HG02870 (cell line): Measurements from ENCODE around the gene MXD3.
"Not testable (repeated sequence)": the region's sequence is repeated elsewhere in the genome, so short reads cannot be mapped to it uniquely, and the experiment has no call there.

Source experiments
- ATAC-seq: cut with Tn5 transposase; IDR thresholded peaks from one replicate; pipeline ENCODE4 v1.9.1; 2021; ENCODE audit warnings: mild to moderate bottlenecking, moderate library complexity; ENCODE audit not compliant: unreplicated experiment

The MXD3 gene

GRCh38 chr5:177343777-177344176 is 32.1 kb upstream of the MXD3 start:
- ATAC-seq, result no peak

DNA sequence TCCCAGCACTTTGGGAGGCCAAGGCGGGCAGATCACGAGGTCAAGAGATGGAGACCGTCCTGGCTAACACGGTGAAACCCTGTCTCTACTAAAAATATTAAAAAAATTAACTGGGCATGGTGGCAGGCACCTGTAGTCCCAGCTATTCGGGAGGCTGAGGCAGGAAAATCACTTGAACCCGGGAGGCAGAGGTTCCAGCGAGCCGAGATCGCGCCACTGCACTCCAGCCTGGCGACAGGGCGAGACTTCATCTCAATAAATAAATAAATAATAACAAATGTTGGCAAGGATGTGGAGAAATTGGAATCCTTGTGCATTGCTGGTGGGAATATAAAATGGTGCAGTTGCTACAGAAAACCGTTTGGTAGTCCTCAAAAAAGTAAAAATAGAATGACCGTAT is 31.3 kb upstream of the MXD3 start:
- ATAC-seq, result not testable (repeated sequence)

DNA sequence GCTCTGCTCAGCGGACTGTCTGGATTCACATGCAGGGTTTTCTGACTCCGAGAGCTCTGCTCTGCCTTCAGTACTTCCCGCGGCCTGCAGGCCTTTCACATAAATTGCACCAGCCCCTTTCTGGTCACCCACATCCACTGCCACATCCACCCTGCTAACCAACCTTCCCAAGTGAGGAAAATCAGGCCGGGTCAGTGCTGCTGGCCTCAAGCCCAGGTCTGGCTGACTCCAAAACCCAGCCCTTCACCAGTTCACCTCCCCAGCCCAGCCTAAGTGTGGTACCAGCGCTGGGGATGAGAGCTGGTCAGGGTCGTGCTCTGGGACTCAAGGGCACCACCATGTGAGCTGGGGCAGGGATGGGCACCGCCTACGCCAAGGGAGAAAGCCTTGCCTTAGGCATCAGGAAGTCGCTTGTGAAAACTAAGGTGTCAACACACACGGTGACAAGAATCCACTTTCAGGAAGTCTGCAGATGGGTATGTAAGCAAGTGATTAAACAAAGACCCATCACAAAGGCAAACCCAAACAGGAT is 27.5 kb upstream of the MXD3 start:
- ATAC-seq, result no peak

GRCh38 chr5:177338251-177339106 is 26.8 kb upstream of the MXD3 start:
- no peak for ATAC-seq

- no peak for ATAC-seq
Measured at GRCh38 chr5:177336603-177337494, 25.2 kb upstream of the MXD3 start.

- ATAC-seq, result no peak
Measured at GRCh38 chr5:177336112-177336511, 24.4 kb upstream of the MXD3 start.

- no peak for ATAC-seq
Measured at GRCh38 chr5:177335701-177336065, 24.0 kb upstream of the MXD3 start.

DNA sequence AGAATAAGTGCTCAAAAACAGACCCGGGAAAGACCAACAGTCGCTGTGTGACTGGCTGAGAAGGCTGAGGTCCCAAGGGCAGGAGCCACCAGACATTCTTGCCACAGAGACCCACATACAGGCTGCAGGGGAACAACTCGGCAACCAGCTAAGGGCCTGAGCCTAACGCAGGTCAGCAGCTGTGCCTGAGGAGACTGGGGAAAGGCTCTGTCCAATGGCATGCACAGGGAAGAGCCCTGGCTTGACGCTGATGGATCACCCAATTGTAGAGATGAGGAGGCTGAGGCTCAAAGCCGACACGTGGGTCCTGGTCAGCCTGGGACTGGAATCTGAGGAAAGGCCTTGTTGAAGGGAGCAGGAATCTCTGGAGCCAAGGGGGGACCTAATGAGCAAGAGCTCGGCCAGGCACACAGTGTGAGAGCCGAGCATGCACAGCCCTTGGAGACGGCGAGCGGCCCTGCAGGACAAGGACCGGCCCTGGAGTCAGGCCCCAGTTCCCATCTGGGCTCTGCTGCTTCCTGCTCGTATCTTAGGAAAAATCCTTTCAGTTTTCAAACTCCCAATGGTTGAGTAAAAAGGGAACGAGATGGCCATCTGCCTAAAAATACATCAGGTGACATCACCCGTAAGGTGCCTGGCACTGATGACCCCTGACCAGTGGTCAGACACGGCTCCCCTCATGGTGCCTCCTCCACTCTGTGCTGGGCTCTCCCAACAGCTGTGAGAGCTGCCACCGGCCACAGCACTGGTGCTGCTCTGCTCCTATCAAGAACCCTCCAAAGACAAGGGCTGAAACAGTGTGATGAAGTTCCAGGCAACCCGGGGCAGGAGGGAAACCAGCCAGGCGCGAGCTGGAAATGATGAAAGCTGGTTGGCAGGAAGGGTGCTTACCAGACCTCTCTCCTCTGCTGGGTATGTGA is 23.3 kb upstream of the MXD3 start:
- no peak for ATAC-seq

GRCh38 chr5:177334155-177334551 is 22.5 kb upstream of the MXD3 start:
- ATAC-seq, result no peak

GRCh38 chr5:177333420-177334154 is 21.9 kb upstream of the MXD3 start:
- ATAC-seq, result no peak

GRCh38 chr5:177332896-177333260 is 21.2 kb upstream of the MXD3 start:
- no peak for ATAC-seq

- ATAC-seq, result no peak
Measured at GRCh38 chr5:177332031-177332895, 20.6 kb upstream of the MXD3 start.

GRCh38 chr5:177330991-177331842 is 19.5 kb upstream of the MXD3 start:
- ATAC-seq, result no peak

DNA sequence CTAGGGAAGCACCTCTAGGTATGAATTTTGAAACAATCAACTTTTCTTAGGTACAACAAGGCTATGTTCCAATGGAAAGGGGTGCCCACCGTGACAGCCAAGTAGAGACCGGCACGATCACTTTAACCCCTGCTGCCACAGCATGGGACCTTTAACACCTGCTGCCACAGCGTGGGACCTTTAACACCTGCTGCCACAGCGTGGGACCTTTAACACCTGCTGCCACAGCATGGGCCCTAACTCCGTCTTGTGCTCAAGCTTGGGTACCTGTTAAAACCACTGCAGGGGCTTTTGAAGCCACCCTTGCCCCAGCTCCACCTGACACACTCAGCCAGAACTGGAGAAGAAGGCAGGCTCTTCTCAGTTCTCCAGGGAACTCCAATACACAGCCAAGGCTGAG is 18.2 kb upstream of the MXD3 start:
- no peak for ATAC-seq

DNA sequence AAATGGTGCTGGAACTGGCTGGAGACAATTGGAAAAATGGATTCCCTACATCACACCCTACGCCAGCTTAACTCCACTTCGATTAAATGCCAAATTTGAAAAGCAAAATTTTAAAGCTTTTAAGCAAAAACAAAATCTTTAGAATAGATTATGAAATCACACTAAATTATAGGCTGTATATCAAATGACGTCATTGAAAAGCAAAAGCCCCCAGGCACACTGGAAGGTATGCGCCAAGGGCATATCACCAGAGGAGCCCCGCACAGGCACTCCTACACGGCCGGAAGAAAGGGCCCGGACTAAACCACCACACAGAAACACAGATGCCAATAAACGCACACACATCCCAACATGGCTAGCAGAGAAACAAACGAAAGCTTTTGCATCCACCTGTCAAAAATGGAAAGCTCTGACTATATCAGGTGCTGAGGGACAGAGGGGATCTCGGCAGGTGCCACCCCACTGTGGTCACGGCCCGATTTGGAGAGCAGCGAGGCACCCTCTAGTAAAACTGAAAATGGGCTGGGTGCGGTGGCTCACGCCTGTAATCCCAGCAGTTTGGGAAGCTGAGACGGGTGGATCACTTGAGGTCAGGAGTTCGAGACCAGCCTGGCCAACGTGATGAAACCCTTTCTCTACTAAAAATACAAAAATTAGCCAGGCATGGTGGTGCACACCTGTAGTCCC is 17.0 kb upstream of the MXD3 start:
- no peak for ATAC-seq

- ATAC-seq, result no peak
Measured at GRCh38 chr5:177327539-177328522, 16.1 kb upstream of the MXD3 start.
